ENCODE data around the gene KIF26B. TPM values are rescaled to one million over a fixed set of nuclear protein-coding genes. Genes with fewer than 3 reads are reported as not detected.

The KIF26B gene
- total RNA-seq, 1 donor from 2014 or later, result 3.5 TPM

- TF ChIP-seq, protein P1, sequence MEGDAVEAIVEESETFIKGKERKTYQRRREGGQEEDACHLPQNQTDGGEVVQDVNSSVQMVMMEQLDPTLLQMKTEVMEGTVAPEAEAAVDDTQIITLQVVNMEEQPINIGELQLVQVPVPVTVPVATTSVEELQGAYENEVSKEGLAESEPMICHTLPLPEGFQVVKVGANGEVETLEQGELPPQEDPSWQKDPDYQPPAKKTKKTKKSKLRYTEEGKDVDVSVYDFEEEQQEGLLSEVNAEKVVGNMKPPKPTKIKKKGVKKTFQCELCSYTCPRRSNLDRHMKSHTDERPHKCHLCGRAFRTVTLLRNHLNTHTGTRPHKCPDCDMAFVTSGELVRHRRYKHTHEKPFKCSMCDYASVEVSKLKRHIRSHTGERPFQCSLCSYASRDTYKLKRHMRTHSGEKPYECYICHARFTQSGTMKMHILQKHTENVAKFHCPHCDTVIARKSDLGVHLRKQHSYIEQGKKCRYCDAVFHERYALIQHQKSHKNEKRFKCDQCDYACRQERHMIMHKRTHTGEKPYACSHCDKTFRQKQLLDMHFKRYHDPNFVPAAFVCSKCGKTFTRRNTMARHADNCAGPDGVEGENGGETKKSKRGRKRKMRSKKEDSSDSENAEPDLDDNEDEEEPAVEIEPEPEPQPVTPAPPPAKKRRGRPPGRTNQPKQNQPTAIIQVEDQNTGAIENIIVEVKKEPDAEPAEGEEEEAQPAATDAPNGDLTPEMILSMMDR (IDR thresholded peaks at IDR 0.05; ENCODE audit: borderline replicate concordance), result no peak
- Histone ChIP-seq H3K4me1 (no peaks in the 10 kb centered on the region), H3K36me3 (no peaks in the 10 kb centered on the region), H3K4me3 (no peak overlapping the region), H3K27ac (replicated peaks) (peak overlapping the region; percentile 67), H3K27me3 (ENCODE audit: low read depth) (peaks cover 36% of the 10 kb centered on the region), H3K9me3 (replicated peaks) (no peaks in the 10 kb centered on the region)
- intact Hi-C loops (cut with micrococcal nuclease), result no loop called here
- DNase-seq, result peak; percentile 63
Measured at GRCh38 chr1:245133995-245134715, 20.6 kb upstream of the KIF26B start.

GRCh38 chr1:245142171-245142798, 12.5 kb upstream of the KIF26B start:
- Histone ChIP-seq H3K4me3 (no peak overlapping the region), H3K27ac (replicated peaks) (no peak overlapping the region), H3K27me3 (ENCODE audit: low read depth) (peaks cover 11% of the 10 kb centered on the region), H3K4me1 (no peaks in the 10 kb centered on the region), H3K9me3 (replicated peaks) (no peaks in the 10 kb centered on the region), H3K36me3 (no peaks in the 10 kb centered on the region)
- TF ChIP-seq, protein P1 (IDR thresholded peaks at IDR 0.05; ENCODE audit: borderline replicate concordance), result no peak
- DNase-seq, result no peak
- intact Hi-C loops (cut with micrococcal nuclease), result no loop called here

DNA sequence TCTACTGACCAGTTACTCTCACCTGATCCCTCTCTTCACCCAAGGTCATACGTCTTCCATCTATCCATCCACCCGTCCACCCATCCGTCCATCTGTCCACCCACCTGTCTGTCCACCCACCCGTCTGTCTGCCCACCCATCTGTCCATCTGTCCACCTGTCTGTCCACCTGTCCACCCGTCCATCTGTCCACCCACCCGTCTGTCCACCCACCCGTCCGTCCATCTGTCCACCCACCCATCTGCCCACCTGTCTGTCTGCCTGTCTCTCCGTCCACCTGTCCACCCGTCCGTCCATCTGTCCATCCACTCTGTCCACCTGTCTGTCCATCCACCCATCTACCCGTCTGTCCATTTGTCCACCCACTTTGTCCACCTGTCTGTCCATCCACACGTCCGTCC, 11.8 kb upstream of the KIF26B start:
- H3K36me3 ChIP-seq, result no peaks in the 10 kb centered on the region
- intact Hi-C loops (cut with micrococcal nuclease), result no loop called here
- no peaks in the 10 kb centered on the region for H3K4me1 ChIP-seq
- H3K9me3 ChIP-seq (replicated peaks), result no peaks in the 10 kb centered on the region
- TF ChIP-seq, protein P1 (IDR thresholded peaks at IDR 0.05; ENCODE audit: borderline replicate concordance), result no peak
- H3K27ac ChIP-seq (replicated peaks), result no peak overlapping the region
- H3K4me3 ChIP-seq, result no peak overlapping the region
- H3K27me3 ChIP-seq (ENCODE audit: low read depth), result peaks cover 9% of the 10 kb centered on the region
- no peak for DNase-seq

GRCh38 chr1:245143849-245144248, 10.9 kb upstream of the KIF26B start:
- TF ChIP-seq, protein P1 (IDR thresholded peaks at IDR 0.05; ENCODE audit: borderline replicate concordance), result no peak
- Histone ChIP-seq H3K9me3 (replicated peaks) (no peaks in the 10 kb centered on the region), H3K4me1 (no peaks in the 10 kb centered on the region), H3K27ac (replicated peaks) (no peak overlapping the region), H3K27me3 (ENCODE audit: low read depth) (peaks cover 6% of the 10 kb centered on the region), H3K36me3 (no peaks in the 10 kb centered on the region), H3K4me3 (no peak overlapping the region)
- no peak for DNase-seq
- intact Hi-C loops (cut with micrococcal nuclease), result no loop called here

GRCh38 chr1:245148069-245148468, 6.7 kb upstream of the KIF26B start:
- no peaks in the 10 kb centered on the region for H3K36me3 ChIP-seq
- H3K4me3 ChIP-seq, result no peak overlapping the region
- H3K4me1 ChIP-seq, result peaks cover 1% of the 10 kb centered on the region
- intact Hi-C loops (cut with micrococcal nuclease), result no loop called here
- no peaks in the 10 kb centered on the region for H3K9me3 ChIP-seq (replicated peaks)
- H3K27me3 ChIP-seq (ENCODE audit: low read depth), result peaks cover 32% of the 10 kb centered on the region
- no peak for DNase-seq
- H3K27ac ChIP-seq (replicated peaks), result no peak overlapping the region
- TF ChIP-seq, protein P1 (IDR thresholded peaks at IDR 0.05; ENCODE audit: borderline replicate concordance), result no peak
